Measurements from ENCODE around the gene HOMER2. TPM values are rescaled to one million over a fixed set of nuclear protein-coding genes. Genes with fewer than 3 reads are reported as not detected.

HOMER2 gene
- total and polyA plus RNA-seq, 9 of the 15 experiments (the other 6 are each of a cell fraction or from before 2014, with no cell fraction given): 0.13 to 0.47 (median 0.29) TPM; not detected in 1

GRCh38 chr15:82950295-82950694 lies 2.2 kb downstream of the HOMER2 start (continued):
- TF ChIP-seq TAL1 (IDR thresholded peaks at IDR 0.05) (no peak), ZNF785 (CRISPR knock-in tag; IDR thresholded peaks at IDR 0.05) (no peak), ID3 (CRISPR knock-in tag; IDR thresholded peaks at IDR 0.05) (no peak), ID3 (tag; IDR thresholded peaks at IDR 0.05) (no peak), DLX4 (CRISPR knock-in tag; IDR thresholded peaks at IDR 0.05) (no peak)

- ATAC-seq: no peak
- Histone ChIP-seq H3K36me3 (ENCODE audit: control insufficient read depth, insufficient read depth, low read length) (no peaks in the 10 kb centered on the region), H3K4me3 (no peak overlapping the region), H3K27me3 (ENCODE audit: control insufficient read depth in 2 of 2, insufficient read depth in 2 of 2, low read length in 2 of 2) (peaks cover 54 to 66% of the 10 kb centered on the region in 2 experiments), H2AFZ (ENCODE audit: low read depth, low read length) (no peak overlapping the region), H3K4me2 (ENCODE audit: insufficient read depth, low read length) (no peak overlapping the region), H3K9me1 (ENCODE audit: control insufficient read depth, insufficient read depth, low read length) (no peaks in the 10 kb centered on the region), H3K4me1 (replicated peaks in 1 of 2; ENCODE audit: control insufficient read depth in 2 of 2, insufficient read depth in 2 of 2, low read length in 2 of 2) (no peaks in the 10 kb centered on the region), H3K9me3 (replicated peaks; ENCODE audit: control insufficient read depth, insufficient read depth, low read depth, low read length) (no peaks in the 10 kb centered on the region), H3K27ac (ENCODE audit: extremely low read depth, low read depth, low read length) (no peak overlapping the region), H4K20me1 (replicated peaks; ENCODE audit: control insufficient read depth, insufficient read depth, low read length) (no peaks in the 10 kb centered on the region), H3K9ac (ENCODE audit: insufficient read depth in 1 of 2, low read depth in 2 of 2, low read length in 2 of 2) (no peak overlapping the region), H3K79me2 (ENCODE audit: control insufficient read depth, insufficient read depth, low read length) (no peaks in the 10 kb centered on the region)
- 1% methylated on average over 8 of the region's 8 CpGs for WGBS (ENCODE audit: insufficient coverage, low coverage, missing lambda C conversion rate)
- no peak for DNase-seq (ENCODE audit: extremely low read depth in 1 of 4, low spot score in 3 of 4)
- in situ Hi-C loops (cut with MboI) (no loop called here), intact Hi-C loops (cut with micrococcal nuclease) (no loop called here)
- no peak for FAIRE-seq
- CTCF ChIA-PET (ENCODE audit: low intra/inter-chr PET ratio): interaction anchor here (0.6 kb wide), 1 partner anchor 459 kb away, joined by 3 read pairs; no protein-coding TSS in a partner anchor
- no TSS peak for BruUV-seq (replicated peaks)
- POLR2A ChIA-PET: no interaction called here
- TF ChIP-seq ZFPM2 (CRISPR knock-in tag; IDR thresholded peaks at IDR 0.05) (no peak), PRPF4 (IDR thresholded peaks at IDR 0.05; ENCODE audit: insufficient read depth, low read depth, low read length, poor library complexity, severe bottlenecking) (no peak), ZNF551 (CRISPR knock-in tag; IDR thresholded peaks at IDR 0.05) (no peak), JUND (IDR thresholded peaks at IDR 0.05; ENCODE audit: borderline replicate concordance, low read depth, low read length) (no peak), JUND (tag; IDR thresholded peaks at IDR 0.05; ENCODE audit: borderline replicate concordance, low read depth, low read length) (no peak), RBM17 (IDR thresholded peaks at IDR 0.05; ENCODE audit: borderline replicate concordance, low read depth, low read length) (no peak), MEIS2 (IDR thresholded peaks at IDR 0.05; ENCODE audit: partially characterized antibody) (no peak), ZKSCAN1 (IDR thresholded peaks at IDR 0.05; ENCODE audit: low read depth, low read length) (no peak), UBTF (IDR thresholded peaks at IDR 0.05; ENCODE audit: borderline replicate concordance in 1 of 2, low read depth in 2 of 2, low read length in 2 of 2) (no peak), BHLHE40 (IDR thresholded peaks at IDR 0.05; ENCODE audit: low read length) (no peak)
Measured at GRCh38 chr15:82946155-82946701, 6.3 kb downstream of the HOMER2 start.

Data from K562 (cell line).